Retinal pigment epithelial cell (primary cell): ENCODE results near the gene MPI.
A peak's percentile ranks its signal among the peaks of the same experiment; 100 is the strongest.
"Not testable (repeated sequence)": the region's sequence is repeated elsewhere in the genome, so short reads cannot be mapped to it uniquely, and the experiment has no call there.

ENCODE experiments used
- DNase-seq: peaks from one replicate; pipeline ENCODE4 v3.0.0-alpha.2; 2010; ENCODE audit warnings: low read depth
- H3K4me3 ChIP-seq: 2 replicates; pipeline ENCODE4 v1.5.1; 2011; ENCODE audit warnings: mild to moderate bottlenecking, low read length, control low read depth, moderate library complexity
- TF ChIP-seq, protein P1 (sequence below): conservative IDR thresholded peaks from 2 replicates; pipeline ENCODE4 v1.5.1; 2011; ENCODE audit warnings: low read depth, low read length, control low read depth, inconsistent platforms

Gene MPI

DNA sequence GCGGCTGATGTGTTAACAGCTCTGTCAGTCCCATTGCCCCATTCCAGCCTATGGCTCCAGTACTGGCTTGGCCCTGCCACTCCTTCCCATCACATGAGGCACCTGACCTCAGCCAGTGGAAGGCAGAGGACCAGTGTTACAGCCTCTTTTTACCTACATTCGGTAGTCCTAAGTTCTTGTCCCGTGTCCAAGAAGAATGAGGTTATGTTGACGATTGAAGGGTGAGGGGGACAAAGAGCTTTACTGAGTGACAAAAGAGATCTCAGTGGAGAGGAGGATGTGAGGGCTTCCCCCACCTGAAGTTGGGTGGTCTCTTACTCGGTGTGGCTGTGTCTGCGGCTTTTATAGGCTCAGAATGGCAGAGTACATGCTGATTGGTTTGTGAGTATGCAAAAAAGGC, 7.3 kb upstream of the MPI start:
- TF ChIP-seq, protein P1, sequence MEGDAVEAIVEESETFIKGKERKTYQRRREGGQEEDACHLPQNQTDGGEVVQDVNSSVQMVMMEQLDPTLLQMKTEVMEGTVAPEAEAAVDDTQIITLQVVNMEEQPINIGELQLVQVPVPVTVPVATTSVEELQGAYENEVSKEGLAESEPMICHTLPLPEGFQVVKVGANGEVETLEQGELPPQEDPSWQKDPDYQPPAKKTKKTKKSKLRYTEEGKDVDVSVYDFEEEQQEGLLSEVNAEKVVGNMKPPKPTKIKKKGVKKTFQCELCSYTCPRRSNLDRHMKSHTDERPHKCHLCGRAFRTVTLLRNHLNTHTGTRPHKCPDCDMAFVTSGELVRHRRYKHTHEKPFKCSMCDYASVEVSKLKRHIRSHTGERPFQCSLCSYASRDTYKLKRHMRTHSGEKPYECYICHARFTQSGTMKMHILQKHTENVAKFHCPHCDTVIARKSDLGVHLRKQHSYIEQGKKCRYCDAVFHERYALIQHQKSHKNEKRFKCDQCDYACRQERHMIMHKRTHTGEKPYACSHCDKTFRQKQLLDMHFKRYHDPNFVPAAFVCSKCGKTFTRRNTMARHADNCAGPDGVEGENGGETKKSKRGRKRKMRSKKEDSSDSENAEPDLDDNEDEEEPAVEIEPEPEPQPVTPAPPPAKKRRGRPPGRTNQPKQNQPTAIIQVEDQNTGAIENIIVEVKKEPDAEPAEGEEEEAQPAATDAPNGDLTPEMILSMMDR = no peak
- no peak for DNase-seq
- no peak overlapping the region for H3K4me3 ChIP-seq

DNA sequence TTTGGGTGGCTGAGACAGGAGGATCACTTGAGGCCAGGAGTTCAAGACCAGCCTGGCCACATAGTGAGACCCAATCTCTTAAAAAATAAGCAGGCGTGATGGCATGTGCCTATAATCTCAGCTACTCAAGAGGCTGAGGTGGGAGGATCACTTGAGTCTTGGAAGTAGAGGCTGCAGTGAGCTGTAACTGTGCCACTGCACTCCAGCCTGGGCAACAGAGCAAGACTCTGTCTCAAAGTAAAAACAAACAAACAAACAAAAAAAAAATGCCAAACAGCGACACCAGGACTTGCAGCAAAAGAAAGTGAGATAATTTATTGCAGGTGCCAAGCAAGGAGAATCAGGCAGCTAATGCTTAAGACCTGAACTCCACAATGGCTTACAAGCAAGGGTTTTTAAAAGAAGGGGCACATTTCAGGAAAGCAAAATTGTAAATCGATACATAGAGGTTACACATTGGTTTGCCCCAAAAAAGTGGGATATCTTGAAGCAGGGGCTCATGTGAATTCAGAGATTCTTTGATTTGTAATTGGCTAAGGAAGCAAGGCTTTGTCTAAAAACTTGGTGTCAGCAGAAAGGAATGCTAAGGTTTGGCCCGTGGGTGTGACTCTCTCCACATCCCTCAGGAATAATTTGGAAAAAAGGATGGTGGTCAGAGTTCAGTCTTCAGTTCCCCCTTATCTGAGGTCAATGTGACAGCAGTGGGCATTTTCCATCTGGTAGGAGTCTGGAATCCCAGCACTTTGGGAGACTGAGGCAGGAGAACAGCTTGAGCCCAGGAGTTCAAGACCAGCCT, 5.2 kb upstream of the MPI start:
- TF ChIP-seq, protein P1 = no peak
- no peak overlapping the region for H3K4me3 ChIP-seq
- no peak for DNase-seq

DNA sequence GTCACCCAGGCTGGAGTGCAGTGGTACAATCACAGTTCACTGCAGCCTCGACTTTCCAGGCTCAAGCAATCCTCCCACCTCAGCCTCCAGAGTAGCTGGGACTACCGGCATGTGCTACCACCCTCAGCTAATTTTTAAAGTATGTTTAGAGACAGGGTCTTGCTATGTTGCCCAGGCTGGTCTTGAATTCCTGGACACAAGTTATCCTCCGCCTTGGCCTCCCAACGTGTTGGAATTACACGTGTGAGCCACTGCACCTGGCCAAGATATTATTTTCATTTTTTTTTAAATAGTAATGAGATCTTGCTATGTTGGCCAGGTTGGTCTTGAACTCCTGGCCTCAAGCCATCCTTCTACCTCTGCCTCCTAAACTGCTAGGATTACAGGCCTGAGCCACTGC, 4.4 kb upstream of the MPI start:
- no peak for DNase-seq
- H3K4me3 ChIP-seq = no peak overlapping the region
- TF ChIP-seq, protein P1 = no peak

DNA sequence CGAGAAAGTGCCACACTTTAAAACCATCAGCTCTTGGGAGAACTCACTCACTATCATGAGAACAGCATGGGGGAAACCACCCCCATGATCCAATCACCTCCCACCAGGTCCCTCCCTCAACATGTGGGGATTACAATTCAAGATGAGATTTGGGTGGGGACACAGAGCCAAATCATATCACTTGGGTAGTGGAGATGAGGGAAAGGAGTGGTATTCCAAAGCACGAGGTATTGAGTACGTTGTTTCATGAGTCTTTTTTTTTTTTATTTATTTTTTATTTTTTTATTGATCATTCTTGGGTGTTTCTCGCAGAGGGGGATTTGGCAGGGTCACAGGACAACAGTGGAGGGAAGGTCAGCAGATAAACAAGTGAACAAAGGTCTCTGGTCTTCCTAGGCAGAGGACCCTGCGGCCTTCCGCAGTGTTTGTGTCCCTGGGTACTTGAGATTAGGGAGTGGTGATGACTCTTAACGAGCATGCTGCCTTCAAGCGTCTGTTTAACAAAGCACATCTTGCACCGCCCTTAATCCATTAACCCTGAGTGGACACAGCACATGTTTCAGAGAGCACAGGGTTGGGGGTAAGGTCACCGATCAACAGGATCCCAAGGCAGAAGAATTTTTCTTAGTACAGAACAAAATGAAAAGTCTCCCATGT, 2.2 kb upstream of the MPI start:
- not testable (repeated sequence) for H3K4me3 ChIP-seq, DNase-seq

DNA sequence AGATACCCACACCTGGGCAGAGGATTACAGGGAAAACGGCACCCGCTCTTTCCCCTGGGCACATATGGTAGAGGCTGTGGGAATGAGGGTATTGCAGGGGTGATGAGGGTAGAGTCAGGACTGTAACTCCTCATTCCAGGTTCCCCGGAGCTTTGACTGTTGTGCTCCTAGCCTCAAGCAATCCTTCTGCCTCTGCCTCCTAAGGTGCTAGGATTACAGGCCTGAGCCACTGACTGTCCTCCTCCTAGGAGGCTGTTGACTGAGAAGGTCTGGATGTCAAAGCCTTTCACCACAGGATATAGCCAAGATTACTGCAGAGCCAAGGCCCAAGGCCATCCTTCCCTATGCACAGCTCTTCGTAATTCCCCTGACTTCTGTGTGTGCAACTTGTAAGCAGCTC, 1.1 kb upstream of the MPI start:
- TF ChIP-seq, protein P1 = no peak
- no peak overlapping the region for H3K4me3 ChIP-seq
- no peak for DNase-seq

DNA sequence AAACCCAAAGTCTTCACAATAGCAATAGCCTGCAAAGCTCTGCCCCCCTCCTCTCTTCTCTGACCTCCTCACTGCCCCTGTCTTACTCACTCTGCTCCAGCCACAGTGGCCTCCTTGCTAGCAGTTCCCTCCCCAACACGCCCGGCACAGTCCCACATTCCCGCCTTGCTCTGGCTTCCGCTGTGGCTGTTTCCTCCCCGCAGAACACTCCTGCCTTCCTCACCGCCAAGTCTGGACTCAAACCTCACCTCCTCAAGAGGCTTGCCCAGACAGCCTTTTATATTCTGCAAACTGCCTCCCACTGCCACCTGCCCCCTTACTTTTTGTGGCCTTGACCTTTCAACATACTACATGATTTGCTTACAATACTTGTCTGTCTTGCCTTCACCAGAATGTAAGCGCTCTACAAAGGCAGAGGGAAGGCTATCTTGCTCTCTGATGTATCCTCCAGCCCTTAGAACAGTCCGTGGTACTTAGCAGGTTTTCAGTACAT, 406 bp upstream of the MPI start:
- TF ChIP-seq, protein P1 = no peak
- peak overlapping the region; percentile 95 for H3K4me3 ChIP-seq
- DNase-seq = no peak

DNA sequence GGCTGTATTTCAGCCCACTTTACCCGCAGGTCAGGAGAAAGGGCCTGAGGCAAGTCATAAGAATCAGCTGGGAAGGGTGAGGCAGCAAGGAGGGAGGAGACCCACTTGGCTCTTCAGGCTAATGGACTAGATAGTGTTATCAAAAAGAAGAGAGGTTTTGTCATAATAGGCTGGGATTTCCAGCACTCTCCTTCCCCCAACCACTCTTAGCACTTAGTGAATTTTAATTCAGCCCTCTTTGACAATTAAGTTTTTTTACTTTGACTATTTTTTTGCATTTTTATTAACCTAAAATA, 771 bp downstream of the MPI start:
- DNase-seq = no peak
- peak overlapping the region; percentile 95 for H3K4me3 ChIP-seq
- TF ChIP-seq, protein P1 = no peak
